ENCODE data around the gene ALAS1. TPM values are rescaled to one million over a fixed set of nuclear protein-coding genes. Genes with fewer than 3 reads are reported as not detected.

The ALAS1 gene
- polyA plus RNA-seq, 1 experiment, result 61.7 TPM

GRCh38 chr3:52247409-52248164, 49.6 kb downstream of the ALAS1 start:
- TF ChIP-seq CTCF (IDR thresholded peaks at IDR 0.05; ENCODE audit: low read depth, low read length), result no peak
- ChIA-PET CTCF (no interaction called here), POLR2A (no interaction called here)
- DNase-seq (ENCODE audit: low read depth, low spot score), result no peak
- no peaks in the 10 kb centered on the region for H3K27me3 ChIP-seq (ENCODE audit: control insufficient read depth, insufficient read depth, low read length)
- H3K9me3 ChIP-seq (ENCODE audit: control insufficient read depth, insufficient read depth, low read length), result peaks cover 9% of the 10 kb centered on the region
- no peak overlapping the region for H3K27ac ChIP-seq (ENCODE audit: low read depth, low read length)
- H3K4me3 ChIP-seq (ENCODE audit: low read depth, low read length), result no peak overlapping the region

- Histone ChIP-seq H3K4me3 (ENCODE audit: low read depth, low read length) (no peak overlapping the region), H3K9me3 (ENCODE audit: control insufficient read depth, insufficient read depth, low read length) (peaks cover 9% of the 10 kb centered on the region), H3K27ac (ENCODE audit: low read depth, low read length) (no peak overlapping the region), H3K27me3 (ENCODE audit: control insufficient read depth, insufficient read depth, low read length) (no peaks in the 10 kb centered on the region)
- no peak for DNase-seq (ENCODE audit: low read depth, low spot score)
- ChIA-PET POLR2A (interaction anchor here (1.0 to 1.3 kb wide), 2 partner anchors 29 to 31 kb away, joined by 3 to 4 read pairs; partner anchors contain the start of gene WDR82), CTCF (no interaction called here)
- TF ChIP-seq CTCF (IDR thresholded peaks at IDR 0.05; ENCODE audit: low read depth, low read length), result no peak
These were observed 50.2 kb downstream of the ALAS1 start for GRCh38 chr3:52248165-52248541.

- DNase-seq (ENCODE audit: low read depth, low spot score), result no peak
- TF ChIP-seq CTCF (IDR thresholded peaks at IDR 0.05; ENCODE audit: low read depth, low read length), result no peak
- CTCF ChIA-PET, result interaction anchor here (0.5 kb wide), 1 partner anchor 83 kb away, joined by 5 read pairs; no protein-coding TSS in a partner anchor
- H3K4me3 ChIP-seq (ENCODE audit: low read depth, low read length), result no peak overlapping the region
- peaks cover 2% of the 10 kb centered on the region; the same call in 1 of the 2 replicates for H3K9me3 ChIP-seq (ENCODE audit: control insufficient read depth, insufficient read depth, low read length)
- POLR2A ChIA-PET, result interaction anchor here (1.0 to 1.8 kb wide), 4 partner anchors 10 to 30 kb away, joined by 3 to 6 read pairs (median 4); partner anchors contain the start of genes TWF2 and WDR82
- H3K27ac ChIP-seq (ENCODE audit: low read depth, low read length), result no peak overlapping the region
- H3K27me3 ChIP-seq (ENCODE audit: control insufficient read depth, insufficient read depth, low read length), result no peaks in the 10 kb centered on the region
These were observed 51.0 kb downstream of the ALAS1 start for GRCh38 chr3:52248816-52249547.

GRCh38 chr3:52249683-52250082, 51.7 kb downstream of the ALAS1 start:
- ChIA-PET CTCF (interaction anchor here (1.1 kb wide), 1 partner anchor 29 kb away, joined by 3 read pairs; no protein-coding TSS in a partner anchor), POLR2A (interaction anchor here (1.2 to 1.8 kb wide), 2 partner anchors 11 to 12 kb away, joined by 3 to 6 read pairs; partner anchors contain the start of gene TWF2)
- no peak for DNase-seq (ENCODE audit: low read depth, low spot score)
- H3K4me3 ChIP-seq (ENCODE audit: low read depth, low read length), result no peak overlapping the region
- TF ChIP-seq CTCF (IDR thresholded peaks at IDR 0.05; ENCODE audit: low read depth, low read length), result no peak
- no peak overlapping the region for H3K27ac ChIP-seq (ENCODE audit: low read depth, low read length)
- no peaks in the 10 kb centered on the region for H3K9me3 ChIP-seq (ENCODE audit: control insufficient read depth, insufficient read depth, low read length)
- H3K27me3 ChIP-seq (ENCODE audit: control insufficient read depth, insufficient read depth, low read length), result no peaks in the 10 kb centered on the region
